Nephron progenitor cell (in vitro differentiated cells): Measurements from ENCODE around the gene PRKG1.
A peak's percentile ranks its signal among the peaks of the same experiment; 100 is the strongest.

Experiments used
- DNase-seq: peaks from one replicate; pipeline ENCODE4 v3.0.0; 2021
- H3K27ac Mint-ChIP-seq: 2 replicates; pipeline ENCODE4 v1.8.0; 2021; ENCODE audit warnings: mild to moderate bottlenecking, moderate library complexity, mixed read lengths
- H3K27me3 Mint-ChIP-seq: 2 replicates; pipeline ENCODE4 v1.8.0; 2021; ENCODE audit warnings: mild to moderate bottlenecking, low read depth, mixed read lengths; ENCODE audit not compliant: poor library complexity
- H3K36me3 Mint-ChIP-seq: 2 replicates; pipeline ENCODE4 v1.8.0; 2021; ENCODE audit warnings: low read depth, mixed read lengths
- H3K4me1 Mint-ChIP-seq: 2 replicates; pipeline ENCODE4 v1.8.0; 2021; ENCODE audit warnings: mixed read lengths
- H3K4me3 Mint-ChIP-seq: 2 replicates; pipeline ENCODE4 v1.8.0; 2021; ENCODE audit warnings: mild to moderate bottlenecking, moderate library complexity, mixed read lengths
- H3K9me3 Mint-ChIP-seq: 2 replicates; pipeline ENCODE4 v1.8.0; 2021; ENCODE audit warnings: mild to moderate bottlenecking, moderate library complexity, mixed read lengths
- TF ChIP-seq, protein P1 (sequence below): fragments of 200-600 bp; sonication (generic); IDR thresholded peaks from 2 replicates; pipeline ENCODE4 v1.5.0; 2021; ENCODE audit warnings: antibody characterized with exemption

Gene PRKG1

DNA sequence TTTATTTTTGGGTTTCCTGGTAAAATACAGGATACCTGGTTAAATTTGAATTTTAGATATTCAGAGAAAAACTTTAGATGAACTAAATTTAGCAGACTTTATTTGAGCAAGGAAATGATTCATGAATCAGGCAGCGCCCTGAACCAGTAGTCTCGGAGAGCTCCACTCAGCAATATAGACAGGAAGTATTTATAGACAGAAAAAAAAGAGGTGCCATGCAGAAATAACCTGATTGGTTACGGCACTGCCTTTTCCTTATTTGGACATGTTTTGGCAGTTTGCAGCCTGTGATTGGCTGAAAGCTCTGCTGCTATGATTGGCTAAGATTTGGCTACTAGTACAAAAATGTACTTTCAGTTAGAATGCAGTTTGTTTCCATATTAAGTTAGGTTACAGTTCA lies 1041.5 kb downstream of the PRKG1 start:
- Mint-ChIP-seq H3K36me3 (no peaks in the 10 kb centered on the region), H3K27ac (no peak overlapping the region), H3K27me3 (no peaks in the 10 kb centered on the region), H3K4me3 (no peak overlapping the region), H3K4me1 (peaks cover 4% of the 10 kb centered on the region), H3K9me3 (no peaks in the 10 kb centered on the region)
- DNase-seq, result no peak
- TF ChIP-seq, protein P1, sequence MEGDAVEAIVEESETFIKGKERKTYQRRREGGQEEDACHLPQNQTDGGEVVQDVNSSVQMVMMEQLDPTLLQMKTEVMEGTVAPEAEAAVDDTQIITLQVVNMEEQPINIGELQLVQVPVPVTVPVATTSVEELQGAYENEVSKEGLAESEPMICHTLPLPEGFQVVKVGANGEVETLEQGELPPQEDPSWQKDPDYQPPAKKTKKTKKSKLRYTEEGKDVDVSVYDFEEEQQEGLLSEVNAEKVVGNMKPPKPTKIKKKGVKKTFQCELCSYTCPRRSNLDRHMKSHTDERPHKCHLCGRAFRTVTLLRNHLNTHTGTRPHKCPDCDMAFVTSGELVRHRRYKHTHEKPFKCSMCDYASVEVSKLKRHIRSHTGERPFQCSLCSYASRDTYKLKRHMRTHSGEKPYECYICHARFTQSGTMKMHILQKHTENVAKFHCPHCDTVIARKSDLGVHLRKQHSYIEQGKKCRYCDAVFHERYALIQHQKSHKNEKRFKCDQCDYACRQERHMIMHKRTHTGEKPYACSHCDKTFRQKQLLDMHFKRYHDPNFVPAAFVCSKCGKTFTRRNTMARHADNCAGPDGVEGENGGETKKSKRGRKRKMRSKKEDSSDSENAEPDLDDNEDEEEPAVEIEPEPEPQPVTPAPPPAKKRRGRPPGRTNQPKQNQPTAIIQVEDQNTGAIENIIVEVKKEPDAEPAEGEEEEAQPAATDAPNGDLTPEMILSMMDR, result no peak

DNA sequence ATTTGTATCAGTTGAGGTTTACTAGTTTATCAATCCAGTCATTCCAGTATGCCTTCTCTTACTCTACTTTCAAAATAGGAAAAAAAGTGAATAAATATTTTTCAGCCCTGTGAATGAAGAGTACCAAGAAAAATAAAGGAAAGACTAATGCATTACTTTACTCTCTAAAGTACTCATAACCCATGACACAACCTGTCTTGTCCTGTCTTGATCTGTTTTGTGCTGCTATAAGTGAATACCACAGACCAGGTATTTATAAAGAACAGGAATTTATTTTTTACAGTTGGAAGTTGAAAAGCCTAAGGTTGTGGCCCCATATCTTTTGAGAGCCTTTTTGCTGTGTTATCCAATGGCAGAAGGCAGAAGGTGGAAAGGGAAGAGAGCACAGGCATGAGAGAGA lies 1045.2 kb downstream of the PRKG1 start:
- H3K4me1 Mint-ChIP-seq, result peaks cover 4% of the 10 kb centered on the region
- TF ChIP-seq, protein P1, result no peak
- no peaks in the 10 kb centered on the region for H3K9me3 Mint-ChIP-seq
- H3K4me3 Mint-ChIP-seq, result no peak overlapping the region
- no peaks in the 10 kb centered on the region for H3K36me3 Mint-ChIP-seq
- no peak for DNase-seq
- no peaks in the 10 kb centered on the region for H3K27me3 Mint-ChIP-seq
- no peak overlapping the region for H3K27ac Mint-ChIP-seq

DNA sequence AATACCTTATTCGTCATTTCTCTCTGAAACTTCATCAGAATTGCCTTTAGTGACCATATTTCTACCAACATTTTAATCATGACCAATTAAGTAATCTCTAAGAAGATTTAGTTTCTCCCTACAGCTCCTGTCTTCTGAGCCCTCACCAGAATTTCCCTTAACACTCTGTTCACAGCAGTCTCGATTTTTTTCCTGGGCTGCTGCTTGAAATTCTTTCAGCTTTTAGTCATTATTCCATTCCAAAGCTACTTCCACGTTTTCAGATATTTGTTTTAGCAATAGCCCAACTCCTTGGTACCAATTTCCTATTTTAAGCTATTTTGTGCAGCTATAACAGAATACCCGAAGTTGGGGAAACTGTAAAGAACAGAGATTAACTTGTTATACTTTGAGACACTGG lies 1047.4 kb downstream of the PRKG1 start:
- Mint-ChIP-seq H3K9me3 (no peaks in the 10 kb centered on the region), H3K27me3 (no peaks in the 10 kb centered on the region)

DNA sequence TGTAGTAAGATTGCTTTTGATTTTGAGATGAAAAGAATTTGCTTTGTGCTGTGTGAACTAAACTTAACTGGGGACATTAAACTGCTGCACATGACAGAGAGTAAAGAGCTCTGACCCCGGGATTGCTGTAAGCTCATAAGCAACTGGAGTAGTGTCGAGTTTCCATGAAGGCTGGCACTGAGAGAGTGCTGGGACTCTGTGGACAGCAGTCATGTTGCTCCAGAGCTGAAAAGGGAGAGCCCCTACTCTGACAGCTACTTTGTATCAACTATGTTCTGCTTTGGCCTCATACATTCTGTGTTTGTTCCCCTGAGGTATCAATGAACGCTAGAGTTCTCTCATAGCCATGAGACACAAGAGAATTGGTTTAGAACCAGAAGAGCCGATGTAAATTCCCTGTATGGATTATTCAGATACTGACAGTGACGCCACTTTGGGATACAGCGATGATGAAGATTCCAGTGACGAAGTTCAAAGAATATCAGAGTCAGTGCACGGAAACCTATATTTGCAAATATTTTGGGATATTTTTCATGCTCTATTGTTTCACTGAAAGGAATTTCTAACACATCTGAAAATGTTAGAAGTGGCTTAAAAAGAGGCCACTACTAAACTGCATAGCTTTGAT lies 1053.9 kb downstream of the PRKG1 start:
- H3K4me3 Mint-ChIP-seq, result no peak overlapping the region
- TF ChIP-seq, protein P1, result no peak
- H3K9me3 Mint-ChIP-seq, result no peaks in the 10 kb centered on the region
- H3K27me3 Mint-ChIP-seq, result no peaks in the 10 kb centered on the region
- H3K27ac Mint-ChIP-seq, result peak overlapping the region; percentile 86
- peaks cover 26% of the 10 kb centered on the region for H3K4me1 Mint-ChIP-seq
- H3K36me3 Mint-ChIP-seq, result no peaks in the 10 kb centered on the region
- DNase-seq, result peak; percentile 41

More for the DNA sequence above, 1047.4 kb downstream of the PRKG1 start:
- DNase-seq, result no peak
- H3K36me3 Mint-ChIP-seq, result no peaks in the 10 kb centered on the region
- TF ChIP-seq, protein P1, result no peak
- no peak overlapping the region for H3K27ac Mint-ChIP-seq
- no peak overlapping the region for H3K4me3 Mint-ChIP-seq
- peaks cover 5% of the 10 kb centered on the region for H3K4me1 Mint-ChIP-seq

DNA sequence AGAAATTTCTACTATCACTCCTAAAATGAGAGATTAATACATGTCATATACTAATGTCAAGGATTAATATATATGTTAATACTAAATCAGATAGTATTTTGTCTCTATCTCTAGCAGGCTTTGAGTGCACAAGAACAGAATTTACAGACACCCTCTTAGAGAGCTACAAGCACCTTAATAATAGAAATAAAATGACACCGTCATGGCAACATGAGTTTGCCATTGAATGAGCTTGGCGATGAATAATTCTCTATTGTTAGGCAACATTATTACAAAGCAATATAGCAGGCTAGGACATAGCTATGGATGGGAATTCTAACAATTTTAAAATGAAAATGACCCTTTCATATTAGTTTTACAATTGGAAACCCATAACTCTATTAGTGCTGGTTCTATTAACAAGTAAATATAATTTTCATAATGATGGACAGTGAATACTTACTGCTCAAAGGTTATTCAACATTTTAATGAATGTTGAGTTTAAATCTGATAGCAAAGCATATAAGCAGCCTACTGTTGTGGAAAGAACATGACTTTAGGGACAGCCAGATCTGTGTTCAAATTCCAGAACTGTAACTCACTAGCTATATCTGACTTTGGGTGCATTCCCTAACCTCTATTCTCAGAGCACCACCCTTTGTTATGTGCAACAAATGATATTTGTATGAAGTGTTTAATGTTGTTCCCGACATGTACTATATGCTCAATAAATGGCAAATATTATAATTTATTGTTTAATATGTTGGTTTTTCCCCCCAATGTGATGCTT lies 1055.3 kb downstream of the PRKG1 start:
- Mint-ChIP-seq H3K27me3 (no peaks in the 10 kb centered on the region), H3K4me3 (no peak overlapping the region), H3K9me3 (no peaks in the 10 kb centered on the region), H3K4me1 (peaks cover 26% of the 10 kb centered on the region), H3K36me3 (no peaks in the 10 kb centered on the region), H3K27ac (no peak overlapping the region)
- TF ChIP-seq, protein P1, result no peak
- DNase-seq, result no peak

DNA sequence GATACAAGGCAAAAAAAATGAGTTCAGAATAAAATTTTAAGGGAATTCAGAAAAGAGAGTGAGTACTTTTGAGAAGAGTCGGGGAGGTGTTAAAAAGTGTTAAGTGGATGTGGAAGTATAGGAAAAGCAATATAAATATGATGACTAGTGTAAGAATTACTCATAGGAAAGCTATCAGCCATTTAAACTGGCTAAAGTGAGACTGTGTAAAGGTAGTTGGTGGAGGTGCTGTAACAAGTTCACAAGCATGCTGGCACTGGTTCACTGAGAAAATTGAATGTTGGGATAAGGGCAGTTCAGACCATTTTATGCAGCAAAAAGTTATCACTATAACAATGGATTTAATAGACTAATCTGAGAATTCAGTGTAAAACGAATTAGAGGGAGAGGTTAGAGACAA lies 1060.8 kb downstream of the PRKG1 start:
- Mint-ChIP-seq H3K9me3 (no peaks in the 10 kb centered on the region), H3K27me3 (no peaks in the 10 kb centered on the region), H3K27ac (no peak overlapping the region), H3K4me3 (no peak overlapping the region), H3K4me1 (no peaks in the 10 kb centered on the region), H3K36me3 (no peaks in the 10 kb centered on the region)
- TF ChIP-seq, protein P1, result no peak
- no peak for DNase-seq
